ENCODE results near the gene HPSE2. TPM values are rescaled to one million over a fixed set of nuclear protein-coding genes. Genes with fewer than 3 reads are reported as not detected.

Gene HPSE2
- total and polyA plus RNA-seq, 7 donors = under 0.01 to 11.8 (median 4.8) TPM

- no peak for DNase-seq
- 89 to 92% methylated on average over 2 of the region's 2 CpGs for WGBS, 2 donors
- H3K9me3 ChIP-seq = no peaks in the 10 kb centered on the region
These were observed 150.3 kb downstream of the HPSE2 start for GRCh38 chr10:99085358-99085757.

GRCh38 chr10:99084161-99084560 lies 151.5 kb downstream of the HPSE2 start:
- no peaks in the 10 kb centered on the region for H3K27me3 ChIP-seq
- no peaks in the 10 kb centered on the region for H3K9me3 ChIP-seq
- H3K27ac ChIP-seq = no peak overlapping the region
- peaks cover 0 to 8% (median 0%) of the 10 kb centered on the region in 4 donors for H3K4me1 ChIP-seq
- H3K4me3 ChIP-seq = no peak overlapping the region
- no peak for TF ChIP-seq POLR2AphosphoS5 (IDR thresholded peaks at IDR 0.05)
- TF ChIP-seq CTCF (IDR thresholded peaks at IDR 0.05) = no peak
- TF ChIP-seq POLR2A (IDR thresholded peaks at IDR 0.05) = no peak
- no peak for TF ChIP-seq EP300 (IDR thresholded peaks at IDR 0.05)
- DNase-seq = no peak
- 46 to 57% methylated on average over 3 of the region's 3 CpGs for WGBS, 2 donors
- no peaks in the 10 kb centered on the region for H3K36me3 ChIP-seq
- intact Hi-C loops (cut with DNase I) = no loop called here

More at GRCh38 chr10:99085358-99085757, 150.3 kb downstream of the HPSE2 start:
- intact Hi-C loops (cut with DNase I) = no loop called here
- Histone ChIP-seq H3K4me1 (peaks cover 0 to 4% (median 0%) of the 10 kb centered on the region in 4 donors), H3K36me3 (no peaks in the 10 kb centered on the region), H3K27me3 (no peaks in the 10 kb centered on the region), H3K27ac (no peak overlapping the region), H3K4me3 (no peak overlapping the region)
- TF ChIP-seq POLR2A (IDR thresholded peaks at IDR 0.05) (no peak), POLR2AphosphoS5 (IDR thresholded peaks at IDR 0.05) (no peak), EP300 (IDR thresholded peaks at IDR 0.05) (no peak), CTCF (IDR thresholded peaks at IDR 0.05) (no peak)

- Histone ChIP-seq H3K4me3 (no peak overlapping the region), H3K27ac (no peak overlapping the region), H3K4me1 (peaks cover 0 to 8% (median 0%) of the 10 kb centered on the region in 4 donors), H3K9me3 (no peaks in the 10 kb centered on the region), H3K27me3 (no peaks in the 10 kb centered on the region), H3K36me3 (no peaks in the 10 kb centered on the region)
- 51 to 72% methylated on average over 1 of the region's 1 CpG for WGBS, 2 donors
- intact Hi-C loops (cut with DNase I) = no loop called here
- no peak for DNase-seq
- TF ChIP-seq POLR2AphosphoS5 (IDR thresholded peaks at IDR 0.05) (no peak), EP300 (IDR thresholded peaks at IDR 0.05) (no peak), CTCF (IDR thresholded peaks at IDR 0.05) (no peak)
These were observed 155.2 kb downstream of the HPSE2 start for GRCh38 chr10:99080275-99080945.

GRCh38 chr10:99062591-99062990 lies 173.1 kb downstream of the HPSE2 start:
- Histone ChIP-seq H3K27ac (no peak overlapping the region), H3K4me1 (no peaks in the 10 kb centered on the region), H3K4me3 (no peak overlapping the region), H3K27me3 (no peaks in the 10 kb centered on the region), H3K36me3 (no peaks in the 10 kb centered on the region), H3K9me3 (no peaks in the 10 kb centered on the region)
- no peak for TF ChIP-seq EP300 (IDR thresholded peaks at IDR 0.05)
- TF ChIP-seq POLR2A (IDR thresholded peaks at IDR 0.05) = no peak
- TF ChIP-seq CTCF (IDR thresholded peaks at IDR 0.05) = no peak
- TF ChIP-seq POLR2AphosphoS5 (IDR thresholded peaks at IDR 0.05) = no peak
- DNase-seq = no peak
- intact Hi-C loops (cut with DNase I) = no loop called here

- intact Hi-C loops (cut with DNase I) = no loop called here
- DNase-seq = no peak
- Histone ChIP-seq H3K27me3 (no peaks in the 10 kb centered on the region), H3K36me3 (no peaks in the 10 kb centered on the region), H3K4me3 (no peak overlapping the region), H3K27ac (no peak overlapping the region), H3K4me1 (no peaks in the 10 kb centered on the region), H3K9me3 (no peaks in the 10 kb centered on the region)
- TF ChIP-seq POLR2A (IDR thresholded peaks at IDR 0.05) (no peak), POLR2AphosphoS5 (IDR thresholded peaks at IDR 0.05) (no peak), EP300 (IDR thresholded peaks at IDR 0.05) (no peak), CTCF (IDR thresholded peaks at IDR 0.05) (no peak)
These were observed 176.9 kb downstream of the HPSE2 start for GRCh38 chr10:99058762-99059161.

Measured in sigmoid colon (tissue), 7 donors.